Parathyroid adenoma (tissue), 2 donors: ENCODE data around the gene HMX3.

Experiments used
- H2AFZ ChIP-seq: fragments of 300-600 bp; sonication (generic); one replicate; pipeline ENCODE4 v1.7.0; 2017; ENCODE audit warnings: antibody characterized with exemption, mild to moderate bottlenecking
- H3K27ac ChIP-seq: fragments of 300-600 bp; sonication (generic); one replicate; pipeline ENCODE4 v1.7.0; 2017
- H3K27me3 ChIP-seq: fragments of 300-600 bp; sonication (generic); one replicate; pipeline ENCODE4 v1.7.0; 2017; ENCODE audit warnings: low read length; ENCODE audit not compliant: control insufficient read depth, insufficient read depth
- H3K36me3 ChIP-seq: fragments of 300-600 bp; sonication (generic); one replicate; pipeline ENCODE4 v1.7.0; 2017; ENCODE audit warnings: low read length; ENCODE audit not compliant: control insufficient read depth, insufficient read depth
- H3K4me1 ChIP-seq: fragments of 300-600 bp; sonication (generic); one replicate; pipeline ENCODE4 v1.7.0; 2017; ENCODE audit warnings: control low read depth
- H3K4me2 ChIP-seq: fragments of 300-600 bp; sonication (generic); one replicate; pipeline ENCODE4 v1.7.0; 2017; ENCODE audit warnings: low read length
- H3K4me3 ChIP-seq: fragments of 300-600 bp; sonication (generic); one replicate; pipeline ENCODE4 v1.7.0; 2017; ENCODE audit warnings: low read depth, low read length
- H3K79me2 ChIP-seq: fragments of 300-600 bp; sonication (generic); one replicate; pipeline ENCODE4 v1.7.0; 2017; ENCODE audit warnings: control low read depth
- H3K9ac ChIP-seq: fragments of 300-600 bp; sonication (generic); one replicate; pipeline ENCODE4 v1.7.0; 2017; ENCODE audit warnings: mild to moderate bottlenecking
- H3K9me3 ChIP-seq: fragments of 300-600 bp; sonication (generic); one replicate; pipeline ENCODE4 v1.7.0; 2017; ENCODE audit warnings: low read length; ENCODE audit not compliant: control insufficient read depth
- TF ChIP-seq, protein P1 (sequence below): fragments of 300-600 bp; sonication (generic); IDR thresholded peaks from one replicate; pipeline ENCODE4 v1.7.0; 2017; ENCODE audit warnings: antibody characterized with exemption, mild to moderate bottlenecking
- donor health status: primary hyperparathyroidism.

HMX3 gene

DNA sequence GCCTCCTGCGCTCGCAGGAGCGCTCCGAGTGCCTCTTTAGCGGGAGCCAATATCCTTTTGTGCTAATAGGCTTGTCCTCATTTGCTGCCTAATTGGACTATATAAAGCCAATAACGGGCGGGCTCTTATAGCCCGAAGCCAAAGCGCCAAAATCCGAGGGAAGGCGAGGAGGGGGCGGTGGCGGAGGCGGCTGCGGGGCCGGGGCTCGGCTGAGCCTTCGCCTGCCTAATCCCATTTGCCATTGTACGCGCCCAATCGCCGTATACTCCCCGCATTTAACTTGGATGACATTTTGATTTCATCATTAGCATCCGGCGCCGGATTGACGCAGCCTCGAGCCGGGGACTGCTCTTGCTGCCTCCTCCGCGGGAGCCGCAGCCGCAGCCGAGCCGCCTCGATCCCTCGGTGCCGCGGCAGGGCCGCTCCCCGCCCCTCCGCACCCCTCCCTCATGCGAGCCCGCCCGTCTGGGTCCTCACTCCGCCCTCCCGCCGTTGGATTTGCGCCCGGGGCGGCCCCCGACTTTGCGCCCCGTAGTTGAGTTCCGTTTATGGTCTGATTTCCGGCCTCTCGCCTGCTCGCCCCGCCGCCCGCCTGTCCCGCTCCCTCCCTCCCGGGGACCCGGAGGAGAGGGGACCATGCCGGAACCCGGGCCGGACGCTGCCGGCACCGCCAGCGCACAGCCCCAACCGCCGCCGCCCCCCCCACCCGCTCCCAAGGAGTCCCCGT, at the start of gene HMX3:
TSS of gene HMX3 (plus strand) at position 556 of the 727 bp plus-strand sequence. CDS start at position 637, 81 bp downstream.
- no peaks in the 10 kb centered on the region for H3K9me3 ChIP-seq
- H3K4me1 ChIP-seq, result peaks cover 8% of the 10 kb centered on the region
- peaks cover 10% of the 10 kb centered on the region for H3K27me3 ChIP-seq
- peak within 1 kb of the TSS; percentile 26 for H2AFZ ChIP-seq
- H3K27ac ChIP-seq, result no peak within 1 kb of the TSS
- H3K4me2 ChIP-seq, result peak within 1 kb of the TSS; percentile 46
- H3K9ac ChIP-seq, result no peak within 1 kb of the TSS
- H3K36me3 ChIP-seq, result no peaks in the 10 kb centered on the region
- H3K4me3 ChIP-seq, result peak within 1 kb of the TSS; percentile 15
- H3K79me2 ChIP-seq, result no peaks in the 10 kb centered on the region
- TF ChIP-seq, protein P1, sequence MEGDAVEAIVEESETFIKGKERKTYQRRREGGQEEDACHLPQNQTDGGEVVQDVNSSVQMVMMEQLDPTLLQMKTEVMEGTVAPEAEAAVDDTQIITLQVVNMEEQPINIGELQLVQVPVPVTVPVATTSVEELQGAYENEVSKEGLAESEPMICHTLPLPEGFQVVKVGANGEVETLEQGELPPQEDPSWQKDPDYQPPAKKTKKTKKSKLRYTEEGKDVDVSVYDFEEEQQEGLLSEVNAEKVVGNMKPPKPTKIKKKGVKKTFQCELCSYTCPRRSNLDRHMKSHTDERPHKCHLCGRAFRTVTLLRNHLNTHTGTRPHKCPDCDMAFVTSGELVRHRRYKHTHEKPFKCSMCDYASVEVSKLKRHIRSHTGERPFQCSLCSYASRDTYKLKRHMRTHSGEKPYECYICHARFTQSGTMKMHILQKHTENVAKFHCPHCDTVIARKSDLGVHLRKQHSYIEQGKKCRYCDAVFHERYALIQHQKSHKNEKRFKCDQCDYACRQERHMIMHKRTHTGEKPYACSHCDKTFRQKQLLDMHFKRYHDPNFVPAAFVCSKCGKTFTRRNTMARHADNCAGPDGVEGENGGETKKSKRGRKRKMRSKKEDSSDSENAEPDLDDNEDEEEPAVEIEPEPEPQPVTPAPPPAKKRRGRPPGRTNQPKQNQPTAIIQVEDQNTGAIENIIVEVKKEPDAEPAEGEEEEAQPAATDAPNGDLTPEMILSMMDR, result no peak

DNA sequence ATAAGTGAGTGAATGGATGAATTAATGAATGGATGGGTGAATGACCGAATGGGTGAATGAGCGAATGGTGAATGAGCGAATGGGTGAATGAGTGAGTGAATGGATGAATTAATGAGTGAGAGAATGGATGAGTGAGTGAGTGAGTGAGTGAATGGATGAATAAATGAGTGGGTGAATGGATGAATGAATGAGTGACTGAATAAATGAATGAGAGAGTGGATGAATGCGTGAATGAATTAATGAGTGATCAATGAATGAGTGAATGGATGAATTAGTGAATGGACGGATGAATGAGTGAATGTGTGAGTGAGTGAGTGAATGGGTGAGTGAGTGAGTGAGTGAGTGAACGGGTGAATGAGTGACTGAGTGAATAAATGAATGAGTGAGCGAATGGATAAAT, 49.5 kb upstream of the HMX3 start:
- no peaks in the 10 kb centered on the region for H3K9me3 ChIP-seq
- H2AFZ ChIP-seq, result no peak overlapping the region
- no peak overlapping the region for H3K9ac ChIP-seq
- TF ChIP-seq, protein P1, result no peak
- H3K79me2 ChIP-seq, result no peaks in the 10 kb centered on the region
- H3K27ac ChIP-seq, result no peak overlapping the region
- H3K4me2 ChIP-seq, result no peak overlapping the region
- no peaks in the 10 kb centered on the region for H3K4me1 ChIP-seq
- no peak overlapping the region for H3K4me3 ChIP-seq
- H3K36me3 ChIP-seq, result no peaks in the 10 kb centered on the region
- no peaks in the 10 kb centered on the region for H3K27me3 ChIP-seq

DNA sequence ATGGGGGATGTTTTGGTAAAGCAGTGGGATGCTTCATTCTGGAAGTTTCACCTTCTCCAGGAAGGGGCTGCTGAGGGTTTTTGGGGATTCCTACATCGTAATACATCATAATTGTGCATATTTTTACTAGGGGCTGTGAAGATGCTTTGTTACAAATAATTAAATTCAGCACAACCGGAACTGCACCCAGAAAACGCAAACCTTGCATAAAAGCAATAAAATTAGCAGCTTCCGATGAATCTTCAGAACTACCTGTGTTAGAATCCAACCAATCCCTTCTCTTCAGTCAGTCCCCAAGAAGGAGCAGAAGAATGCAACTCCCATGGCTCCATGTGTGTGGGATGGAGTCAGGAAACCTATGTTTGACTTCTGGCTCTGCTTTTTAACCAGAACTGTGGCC, 48.4 kb upstream of the HMX3 start:
- Histone ChIP-seq H3K4me1 (no peaks in the 10 kb centered on the region), H3K27ac (no peak overlapping the region), H3K4me2 (no peak overlapping the region), H3K27me3 (no peaks in the 10 kb centered on the region), H3K9me3 (no peaks in the 10 kb centered on the region), H3K36me3 (no peaks in the 10 kb centered on the region), H2AFZ (no peak overlapping the region), H3K79me2 (no peaks in the 10 kb centered on the region), H3K4me3 (no peak overlapping the region), H3K9ac (no peak overlapping the region)
- TF ChIP-seq, protein P1, result no peak

DNA sequence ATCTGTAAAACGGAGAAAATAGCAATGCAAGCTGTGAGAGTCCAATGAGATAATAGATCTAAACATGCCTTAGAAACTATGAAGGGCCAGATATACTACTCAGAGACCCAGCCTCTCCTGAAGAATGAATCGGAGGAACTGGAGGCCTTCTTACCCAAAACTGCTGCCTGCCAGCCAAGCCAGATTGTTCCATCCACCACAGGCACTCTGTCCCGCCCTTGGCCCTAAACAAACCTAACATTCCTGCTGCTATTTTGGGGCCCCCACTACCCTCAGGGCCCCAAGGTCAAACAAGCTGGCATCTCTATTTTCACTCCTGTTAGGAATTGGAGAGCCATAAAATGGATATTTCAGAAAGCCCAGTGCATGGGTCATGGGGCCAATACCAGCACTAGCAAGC, 48.0 kb upstream of the HMX3 start:
- Histone ChIP-seq H3K4me3 (no peak overlapping the region), H3K4me1 (no peaks in the 10 kb centered on the region), H3K27me3 (no peaks in the 10 kb centered on the region), H3K9ac (no peak overlapping the region), H3K4me2 (no peak overlapping the region), H3K79me2 (no peaks in the 10 kb centered on the region), H2AFZ (no peak overlapping the region), H3K27ac (no peak overlapping the region), H3K36me3 (no peaks in the 10 kb centered on the region), H3K9me3 (no peaks in the 10 kb centered on the region)
- TF ChIP-seq, protein P1, result no peak
